IPS-11a (cell line): Measurements from ENCODE around the gene COL11A1.
"Not testable (repeated sequence)": the region's sequence is repeated elsewhere in the genome, so short reads cannot be mapped to it uniquely, and the experiment has no call there.

Experiments
- H3K4me3 ChIP-seq: one replicate; pipeline ENCODE4 v1.5.1; 2013; ENCODE audit warnings: low read depth, low read length, control low read depth

COL11A1 gene

GRCh38 chr1:102933362-102933761 is 175.0 kb downstream of the COL11A1 start:
- H3K4me3 ChIP-seq, result not testable (repeated sequence)

- H3K4me3 ChIP-seq, result no peak overlapping the region
Measured at GRCh38 chr1:102919659-102920058, 188.7 kb downstream of the COL11A1 start.

- H3K4me3 ChIP-seq, result no peak overlapping the region
Measured at GRCh38 chr1:102901996-102902395, 206.3 kb downstream of the COL11A1 start.

GRCh38 chr1:102899935-102900334 is 208.4 kb downstream of the COL11A1 start:
- no peak overlapping the region for H3K4me3 ChIP-seq

- H3K4me3 ChIP-seq, result no peak overlapping the region
Measured at GRCh38 chr1:102897557-102897956, 210.8 kb downstream of the COL11A1 start.

- H3K4me3 ChIP-seq, result no peak overlapping the region
Measured at GRCh38 chr1:102896771-102897170, 211.6 kb downstream of the COL11A1 start.

- no peak overlapping the region for H3K4me3 ChIP-seq
Measured at GRCh38 chr1:102896286-102896685, 212.0 kb downstream of the COL11A1 start.

GRCh38 chr1:102891868-102892625 is 216.3 kb downstream of the COL11A1 start:
- no peak overlapping the region for H3K4me3 ChIP-seq

GRCh38 chr1:102886638-102887037 is 221.7 kb downstream of the COL11A1 start:
- no peak overlapping the region for H3K4me3 ChIP-seq

- H3K4me3 ChIP-seq, result no peak overlapping the region
Measured at GRCh38 chr1:102884238-102884637, 224.1 kb downstream of the COL11A1 start.

GRCh38 chr1:102879439-102879993 is 228.8 kb downstream of the COL11A1 start:
- no peak overlapping the region for H3K4me3 ChIP-seq

GRCh38 chr1:102875756-102876155 is 232.6 kb downstream of the COL11A1 start:
- no peak overlapping the region for H3K4me3 ChIP-seq

GRCh38 chr1:102872526-102872925 is 235.8 kb downstream of the COL11A1 start:
- H3K4me3 ChIP-seq, result no peak overlapping the region

- no peak overlapping the region for H3K4me3 ChIP-seq
Measured at GRCh38 chr1:102872097-102872496, 236.2 kb downstream of the COL11A1 start.

- H3K4me3 ChIP-seq, result no peak overlapping the region
Measured at GRCh38 chr1:102863704-102864103, 244.6 kb downstream of the COL11A1 start.

- no peak overlapping the region for H3K4me3 ChIP-seq
Measured at GRCh38 chr1:102861247-102861646, 247.1 kb downstream of the COL11A1 start.

GRCh38 chr1:102858695-102859094 is 249.6 kb downstream of the COL11A1 start:
- no peak overlapping the region for H3K4me3 ChIP-seq

GRCh38 chr1:102857251-102857650 is 251.1 kb downstream of the COL11A1 start:
- no peak overlapping the region for H3K4me3 ChIP-seq

GRCh38 chr1:102853701-102854187 is 254.6 kb downstream of the COL11A1 start:
- no peak overlapping the region for H3K4me3 ChIP-seq

GRCh38 chr1:102853136-102853535 is 255.2 kb downstream of the COL11A1 start:
- H3K4me3 ChIP-seq, result no peak overlapping the region

GRCh38 chr1:102852613-102853012 is 255.7 kb downstream of the COL11A1 start:
- no peak overlapping the region for H3K4me3 ChIP-seq

- H3K4me3 ChIP-seq, result no peak overlapping the region
Measured at GRCh38 chr1:102851616-102852015, 256.7 kb downstream of the COL11A1 start.
